ENCODE results near the gene DLGAP1.

The DLGAP1 gene

DNA sequence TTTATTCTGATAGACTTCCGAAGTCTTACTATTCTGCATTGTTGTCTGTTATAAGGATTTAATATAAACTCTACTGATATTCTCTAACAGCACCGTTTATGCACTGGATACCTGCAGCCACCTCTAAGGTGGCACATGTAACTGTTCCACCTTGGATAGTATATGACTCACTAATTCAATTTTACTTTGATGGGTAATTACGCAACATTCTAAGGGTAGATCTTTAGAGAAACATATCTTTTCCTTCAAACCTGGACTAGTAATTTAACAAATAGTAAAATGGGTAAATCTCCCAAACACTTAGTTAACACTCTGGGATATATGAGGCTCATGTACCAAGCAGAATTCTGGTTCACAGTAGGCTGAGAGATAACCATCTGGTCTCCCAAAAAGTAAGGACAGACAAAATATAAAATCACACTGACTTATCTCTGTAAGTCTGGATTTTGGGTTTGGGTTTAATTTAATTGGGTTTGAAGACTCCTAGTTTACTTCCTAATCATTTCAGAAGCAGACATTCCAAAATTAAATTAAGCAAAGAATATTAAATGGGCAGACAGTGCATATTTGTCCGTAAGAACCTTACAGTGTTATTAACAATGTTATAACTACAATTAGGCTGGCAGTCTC lies 590.3 kb downstream of the DLGAP1 start:
- DNase-seq (ENCODE audit: low spot score): no peak

DNA sequence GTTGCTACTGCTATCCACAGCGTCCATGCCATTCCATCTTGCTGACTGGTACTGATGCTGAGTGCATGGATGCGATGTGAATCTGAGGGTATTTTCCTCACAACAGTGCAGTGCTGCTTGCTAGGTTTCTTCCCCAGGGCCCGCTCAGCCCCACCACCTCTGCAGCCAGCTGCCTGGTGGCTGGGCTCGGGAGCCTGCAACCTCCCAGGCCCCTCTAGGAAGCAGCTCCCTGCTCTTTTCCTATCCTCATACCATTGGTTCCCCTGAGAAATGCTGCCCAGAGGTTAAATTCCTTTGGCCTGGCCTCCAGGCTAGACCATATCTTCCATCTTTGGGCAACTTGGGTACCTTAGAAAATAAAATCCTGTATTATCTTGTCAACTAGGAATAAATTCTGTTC lies 591.5 kb downstream of the DLGAP1 start:
- DNase-seq (ENCODE audit: low spot score): no peak

DNA sequence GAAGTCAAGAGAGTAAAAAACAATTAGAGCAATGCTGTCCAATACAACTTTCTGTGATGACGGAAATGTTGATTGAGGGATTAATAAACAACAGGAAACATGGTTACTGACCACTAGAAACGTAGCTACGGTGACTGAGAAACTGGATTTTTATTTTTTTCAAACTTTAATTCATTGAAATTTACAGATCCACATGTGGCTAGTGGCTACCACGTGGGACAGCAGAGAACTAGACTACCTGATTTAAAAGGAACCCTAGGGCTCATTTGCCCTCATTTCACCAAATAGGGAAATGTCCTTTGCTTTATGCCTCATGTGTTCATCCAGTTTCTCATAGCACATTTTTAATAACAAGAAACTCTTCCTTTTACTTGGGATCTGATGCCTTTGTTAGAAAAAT lies 592.1 kb downstream of the DLGAP1 start:
- no peak for DNase-seq (ENCODE audit: low spot score)

DNA sequence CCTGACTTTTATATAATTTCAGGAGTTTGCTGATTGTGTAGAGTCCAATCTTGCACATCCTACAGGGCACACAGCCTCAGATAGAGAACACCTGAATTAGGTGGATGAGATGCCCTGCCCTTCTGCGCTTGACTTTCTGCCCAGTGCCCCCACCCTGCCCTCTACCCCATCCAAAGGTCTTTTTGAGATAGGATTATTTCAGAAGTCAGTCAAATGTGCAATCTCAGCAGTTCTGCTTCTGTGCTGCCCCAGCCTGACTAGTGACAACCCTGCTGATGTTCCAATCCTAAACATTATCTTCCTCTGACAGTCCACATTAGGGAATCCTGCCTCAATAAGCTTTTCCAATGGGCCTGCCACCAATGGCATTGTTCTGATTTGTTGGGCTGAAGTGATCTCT lies 593.6 kb downstream of the DLGAP1 start:
- DNase-seq (ENCODE audit: low spot score): no peak

DNA sequence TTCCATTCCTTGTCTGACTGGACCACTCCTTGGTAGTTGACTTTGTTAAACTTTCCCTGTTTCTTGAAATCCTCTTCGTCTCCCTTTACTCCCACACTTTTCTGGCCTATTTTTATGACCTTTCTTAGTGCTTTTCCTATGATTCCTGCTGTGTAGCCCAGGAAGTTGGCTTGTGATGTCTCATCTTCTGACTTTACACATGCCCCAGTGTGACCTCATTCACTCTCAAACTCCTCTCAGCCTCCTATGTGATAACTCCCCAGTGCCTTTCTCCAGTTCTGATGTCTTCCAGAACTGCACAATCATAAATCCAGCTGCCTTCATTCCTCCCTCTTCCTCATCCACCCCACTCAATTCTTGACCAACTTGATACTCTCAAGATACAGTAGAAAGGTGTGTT lies 597.6 kb downstream of the DLGAP1 start:
- no peak for DNase-seq (ENCODE audit: low spot score)

DNA sequence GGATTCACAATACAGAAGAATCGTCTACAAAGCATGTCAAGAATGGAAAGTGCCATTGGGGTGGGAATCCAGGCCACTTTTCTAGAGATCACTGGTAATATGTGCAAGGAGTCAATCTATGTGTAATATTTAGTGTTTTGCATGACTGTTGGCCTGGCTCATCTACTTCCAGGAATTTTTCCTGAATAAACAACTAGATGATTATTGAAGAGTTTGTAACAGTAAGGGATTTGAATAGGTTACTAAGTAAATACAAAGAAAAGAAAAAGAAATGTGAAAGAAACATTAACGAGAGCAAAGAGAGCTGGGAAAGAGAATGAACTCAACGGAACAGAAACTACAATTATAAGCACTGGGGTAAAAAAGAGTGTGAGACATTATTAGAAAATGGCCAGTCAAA lies 599.1 kb downstream of the DLGAP1 start:
- no peak for DNase-seq (ENCODE audit: low spot score)

DNA sequence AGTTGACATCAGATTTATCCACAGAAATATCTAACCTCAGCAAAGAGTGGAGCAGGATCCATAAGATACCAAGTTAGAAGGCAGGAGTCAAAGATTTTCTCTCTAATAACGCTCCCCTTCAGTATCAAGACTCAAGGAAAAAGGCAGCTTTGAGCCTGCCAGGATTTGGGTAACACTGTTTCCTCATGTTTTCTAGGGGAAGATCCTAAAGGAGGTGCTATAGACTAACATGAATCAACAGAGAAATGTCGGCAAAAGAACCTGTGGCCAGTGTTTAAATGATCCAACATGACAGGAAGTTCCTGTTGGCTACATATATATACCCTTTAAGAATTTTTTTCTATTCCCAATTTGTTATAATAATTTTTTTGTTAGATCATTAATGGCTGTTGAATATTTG lies 602.8 kb downstream of the DLGAP1 start:
- no peak for DNase-seq (ENCODE audit: low spot score)

DNA sequence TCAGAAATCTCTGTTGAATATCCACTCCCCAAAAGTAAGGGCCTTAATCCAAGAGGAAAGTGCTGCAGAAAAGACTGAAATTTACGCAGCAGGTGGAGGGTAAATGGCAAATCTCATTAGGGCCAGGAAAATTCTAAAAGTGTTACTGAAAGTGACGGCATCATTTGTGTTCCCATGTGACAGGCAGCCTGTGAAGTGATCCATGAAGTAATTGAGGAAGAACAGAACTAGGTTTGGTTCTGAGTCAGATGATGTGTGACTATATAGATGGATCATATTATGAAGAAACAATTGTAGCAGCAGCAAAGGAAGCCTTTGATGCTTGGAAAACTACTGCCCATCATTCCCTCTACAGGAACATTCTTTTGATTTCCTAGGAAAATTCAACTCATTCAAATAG lies 603.9 kb downstream of the DLGAP1 start:
- DNase-seq (ENCODE audit: low spot score): no peak

DNA sequence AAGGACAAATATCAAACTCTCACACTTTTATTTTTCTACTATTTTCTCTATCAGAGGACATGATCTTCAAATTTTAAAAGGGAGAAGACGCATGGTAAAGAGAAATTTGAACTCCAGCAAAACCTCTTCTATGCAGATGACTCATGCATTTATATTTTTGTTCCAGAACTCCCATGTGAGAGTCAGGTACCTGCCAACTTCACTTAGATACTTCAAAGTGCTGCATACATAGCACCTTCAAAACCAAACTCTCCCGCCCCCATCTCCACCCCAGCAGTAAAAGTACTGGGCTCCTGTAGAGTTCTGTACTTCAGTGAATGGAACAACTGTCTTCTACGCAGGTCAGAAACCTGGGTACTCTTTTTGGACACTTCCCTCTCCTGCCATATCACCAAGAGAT lies 606.8 kb downstream of the DLGAP1 start:
- no peak for DNase-seq (ENCODE audit: low spot score)

DNA sequence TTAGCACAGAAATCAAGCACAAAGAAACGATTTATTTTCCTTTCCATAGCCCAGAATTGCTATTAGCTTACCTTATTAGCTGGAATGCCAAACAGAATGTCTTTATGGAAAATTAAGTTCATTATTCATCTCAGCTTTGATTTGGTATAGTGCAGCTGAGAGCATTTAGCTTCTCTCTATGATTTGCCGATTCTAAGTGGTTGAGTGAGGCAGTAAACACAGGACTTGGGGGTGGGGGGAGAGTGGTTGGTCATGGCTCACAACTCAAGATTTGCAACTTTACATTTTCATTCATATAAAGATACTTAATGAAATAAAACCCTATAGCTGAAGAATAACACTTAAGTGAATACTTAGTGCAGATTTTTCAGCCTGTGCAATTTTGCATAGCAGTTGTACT lies 609.9 kb downstream of the DLGAP1 start:
- DNase-seq (ENCODE audit: low spot score): no peak

DNA sequence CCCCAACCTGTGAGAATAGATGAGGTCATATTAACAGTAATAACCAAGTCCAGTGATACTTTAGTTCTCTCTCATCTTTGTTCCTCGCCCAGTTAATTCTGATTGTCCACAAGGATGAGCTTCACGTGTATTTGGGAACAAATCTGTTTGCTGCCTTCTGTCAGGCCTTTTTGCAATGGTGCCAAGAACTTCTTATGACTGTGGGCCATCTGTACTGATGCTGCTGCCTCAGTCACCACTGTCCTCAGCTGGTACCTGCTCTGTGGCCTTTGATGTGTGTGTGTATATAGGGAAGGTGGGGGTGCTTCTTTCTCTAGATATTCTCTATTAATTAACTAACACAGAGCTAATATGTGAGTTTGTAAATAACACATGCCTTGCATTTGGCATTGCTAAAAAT lies 612.3 kb downstream of the DLGAP1 start:
- DNase-seq (ENCODE audit: low spot score): no peak

DNA sequence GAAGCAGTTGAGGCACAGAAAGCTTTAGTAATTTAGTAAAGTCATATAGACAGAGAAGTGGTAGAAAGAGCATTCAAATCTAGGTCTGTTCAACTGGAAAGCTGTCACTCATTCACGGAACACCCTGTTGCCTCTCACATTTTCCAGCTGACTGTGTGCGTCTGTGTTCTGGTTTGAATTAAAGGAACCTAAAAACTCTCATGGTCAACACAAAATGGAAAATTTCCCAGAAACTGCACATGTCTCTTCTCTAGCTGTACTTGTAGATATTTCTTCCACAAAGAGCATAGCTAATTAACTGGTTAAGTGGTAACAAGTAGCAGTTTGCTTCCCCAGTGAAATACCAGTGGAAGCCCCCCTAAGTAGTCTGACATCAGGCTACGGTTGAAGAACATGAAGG lies 614.3 kb downstream of the DLGAP1 start:
- no peak for DNase-seq (ENCODE audit: low spot score)

DNA sequence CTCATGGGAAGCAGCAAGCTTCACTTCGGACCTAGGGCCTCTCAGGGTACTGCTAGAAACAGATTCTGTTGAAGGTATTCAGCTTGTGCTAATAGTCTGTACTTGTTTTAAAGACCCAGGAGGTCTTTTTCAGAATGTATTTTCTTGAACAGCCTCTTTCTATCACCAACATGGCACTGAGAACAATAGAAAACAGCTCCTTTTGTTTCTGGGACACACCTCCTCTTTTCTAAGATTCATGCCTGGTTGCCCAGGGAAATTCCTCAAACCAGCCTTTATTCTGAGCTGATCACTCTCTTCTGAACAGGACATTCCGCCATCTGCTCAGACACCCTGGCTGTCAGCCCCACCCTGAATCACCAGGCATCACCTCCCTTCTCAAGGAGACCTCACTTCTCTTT lies 615.5 kb downstream of the DLGAP1 start:
- no peak for DNase-seq (ENCODE audit: low spot score)

DNA sequence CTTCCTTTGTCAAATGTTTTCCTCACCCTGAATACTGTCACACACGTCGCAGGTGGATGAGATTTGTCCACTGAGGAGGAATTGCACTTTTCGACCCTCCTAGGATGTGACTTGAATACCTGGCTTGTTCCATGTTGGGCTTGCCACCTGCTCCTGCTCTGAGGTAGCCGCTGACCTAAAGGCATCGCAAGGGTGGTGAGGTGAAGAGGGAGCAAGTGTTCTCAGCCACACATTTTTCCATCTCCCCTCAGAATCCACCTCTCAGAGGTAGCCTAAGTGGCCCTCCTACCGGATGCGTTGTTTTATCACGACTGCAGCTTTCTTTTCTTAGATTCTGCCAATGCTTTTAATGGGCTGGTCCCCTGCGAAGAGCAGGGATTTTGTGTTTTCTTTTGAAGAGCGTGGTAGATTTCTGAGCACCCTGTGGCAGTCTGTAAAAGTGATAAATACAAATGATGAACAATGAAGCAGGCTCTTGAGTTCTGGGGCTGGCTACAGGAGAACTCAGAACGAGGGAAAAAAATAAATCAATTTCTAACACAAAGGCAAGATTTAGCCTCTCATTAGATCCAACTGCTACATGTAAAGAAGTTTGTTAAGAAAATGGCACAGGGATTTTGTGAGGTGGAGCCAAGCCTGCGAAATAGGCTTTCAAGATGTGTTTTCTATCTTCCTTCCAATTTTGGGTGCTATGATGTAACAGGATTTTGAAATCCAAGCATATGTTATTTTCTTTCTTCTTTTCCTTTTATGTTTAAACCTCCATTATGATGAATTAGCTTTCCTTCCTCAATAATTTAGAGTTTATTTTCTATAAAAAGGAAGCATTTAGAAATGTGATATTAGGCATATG lies 618.4 kb downstream of the DLGAP1 start:
- DNase-seq (ENCODE audit: low spot score): no peak

DNA sequence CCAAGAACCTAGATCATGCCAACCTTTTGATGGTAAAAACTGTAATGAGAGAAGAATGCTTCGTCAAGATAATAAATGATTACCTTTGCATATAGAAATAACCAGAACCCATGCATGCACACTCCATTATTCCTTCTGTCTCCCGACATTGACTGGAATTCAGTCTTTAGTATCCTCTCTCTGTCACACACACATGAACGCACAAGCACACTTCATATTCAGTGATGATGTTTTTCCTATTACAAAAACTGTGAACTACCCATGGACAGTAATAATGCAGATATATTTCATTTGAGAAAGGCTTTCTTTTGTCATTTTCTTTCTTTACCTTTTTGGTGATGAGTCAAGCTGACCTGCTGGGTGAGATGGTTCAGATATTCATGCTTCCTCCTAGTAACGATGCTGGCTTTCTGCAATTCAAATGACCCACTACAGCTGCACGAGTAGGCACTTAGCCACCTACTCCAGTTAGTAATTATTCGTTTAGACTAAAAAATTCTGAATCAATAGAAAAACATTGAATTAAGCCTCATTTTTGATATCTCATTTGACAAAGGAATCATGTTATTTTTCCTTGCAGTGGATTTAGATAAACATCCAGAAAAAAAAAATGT lies 623.0 kb downstream of the DLGAP1 start:
- DNase-seq (ENCODE audit: low spot score): no peak

DNA sequence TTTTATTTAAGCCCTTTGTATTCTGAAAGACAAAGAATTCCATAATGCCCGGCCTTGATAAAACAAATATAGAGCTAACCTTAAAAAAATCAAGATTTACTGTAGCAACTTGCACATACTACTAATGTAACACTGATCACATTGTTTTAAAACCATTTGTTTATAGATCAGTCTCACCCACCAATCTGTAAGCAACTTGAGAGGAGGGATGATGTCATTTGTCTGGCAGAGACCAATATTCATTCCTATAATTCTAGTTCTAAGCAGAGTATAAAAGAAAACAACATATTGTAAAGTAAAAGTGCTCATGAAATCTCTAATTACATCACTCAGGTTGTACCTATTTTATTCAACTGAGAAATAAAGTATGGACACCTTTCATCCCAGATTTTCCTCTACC lies 624.5 kb downstream of the DLGAP1 start:
- DNase-seq (ENCODE audit: low spot score): no peak

DNA sequence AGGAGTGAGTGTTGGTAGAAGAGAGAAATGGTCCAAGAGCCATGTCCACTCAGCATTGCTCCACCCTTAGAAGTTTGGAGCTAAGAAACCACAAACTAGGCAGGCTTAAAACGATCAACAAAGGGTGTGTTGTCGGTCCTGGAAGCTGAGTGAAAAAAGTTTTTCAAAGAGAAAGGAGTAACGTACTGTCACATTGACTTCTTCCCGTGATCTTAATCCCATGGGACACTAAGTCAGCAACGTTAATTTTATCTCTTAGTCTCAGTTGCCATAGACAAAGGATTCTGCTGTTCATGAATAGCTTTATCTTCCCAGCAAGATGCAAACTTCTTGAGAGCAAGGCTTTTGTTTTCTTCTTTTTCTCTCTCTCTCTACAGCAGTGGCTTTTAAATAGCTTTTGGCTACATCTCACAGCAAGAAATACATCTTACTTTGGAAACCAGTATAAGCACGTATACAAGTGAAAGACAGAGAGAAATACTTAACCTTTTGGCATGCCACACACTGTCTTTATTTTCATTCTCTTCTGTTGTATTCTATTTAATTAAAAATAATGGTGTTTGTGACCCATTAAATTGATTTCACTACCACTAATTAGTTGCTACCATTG lies 627.8 kb downstream of the DLGAP1 start:
- DNase-seq (ENCODE audit: low spot score): no peak

DNA sequence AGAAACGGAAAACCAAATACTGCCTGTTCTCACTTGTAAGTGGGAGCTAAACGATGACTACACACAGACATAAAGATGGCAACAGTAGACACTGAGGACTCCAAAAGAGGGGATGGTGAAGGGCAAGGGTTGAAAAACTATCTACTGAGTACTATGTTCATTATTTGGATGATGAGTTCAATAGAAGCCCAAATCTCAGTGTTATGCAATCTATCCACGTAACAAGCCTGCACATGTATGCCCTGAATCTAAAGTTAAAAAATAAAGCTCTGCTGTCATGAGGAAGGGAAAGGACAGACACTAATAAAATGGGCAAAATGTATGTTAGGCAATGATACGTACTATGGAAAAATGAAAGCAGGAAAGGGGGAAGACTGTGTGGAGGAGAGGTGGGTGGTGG lies 629.1 kb downstream of the DLGAP1 start:
- DNase-seq (ENCODE audit: low spot score): no peak

DNA sequence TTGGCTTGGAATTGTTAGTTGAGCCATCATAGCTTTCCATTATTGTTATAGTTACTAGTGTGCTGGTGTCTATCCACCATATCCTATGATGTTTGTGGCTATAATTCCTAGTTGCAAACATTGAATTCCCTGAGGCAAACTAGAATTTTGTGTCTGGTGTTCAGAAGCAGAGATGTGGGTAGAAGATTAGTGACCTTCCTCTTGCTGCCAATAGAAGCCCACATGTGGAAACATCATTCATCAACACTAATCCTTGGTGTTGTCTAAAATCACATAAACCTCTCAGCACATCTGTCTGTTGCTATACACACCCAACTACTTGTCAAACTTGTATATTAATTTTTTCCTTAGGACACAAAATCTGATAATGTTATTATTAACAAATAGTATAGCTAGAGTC lies 631.0 kb downstream of the DLGAP1 start:
- DNase-seq (ENCODE audit: low spot score): no peak

DNA sequence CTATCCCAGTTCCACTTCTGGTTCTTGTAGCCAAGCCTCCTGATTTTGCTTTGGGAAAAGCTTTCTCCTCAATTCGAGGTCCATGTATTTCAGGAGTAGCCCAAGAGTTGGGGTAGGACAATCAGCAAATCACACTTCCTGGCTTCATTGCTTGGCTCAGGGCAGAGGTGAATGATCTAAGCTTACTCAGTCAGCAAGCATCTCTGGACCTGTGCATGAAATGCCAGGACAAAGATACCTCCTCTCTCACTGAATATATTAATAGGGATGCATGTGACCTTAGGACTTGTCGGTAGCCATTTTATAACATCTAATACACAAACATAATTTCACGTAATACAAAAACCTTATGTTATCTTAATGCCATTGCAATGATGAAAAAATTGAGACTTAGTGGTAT lies 632.0 kb downstream of the DLGAP1 start:
- DNase-seq (ENCODE audit: low spot score): no peak

DNA sequence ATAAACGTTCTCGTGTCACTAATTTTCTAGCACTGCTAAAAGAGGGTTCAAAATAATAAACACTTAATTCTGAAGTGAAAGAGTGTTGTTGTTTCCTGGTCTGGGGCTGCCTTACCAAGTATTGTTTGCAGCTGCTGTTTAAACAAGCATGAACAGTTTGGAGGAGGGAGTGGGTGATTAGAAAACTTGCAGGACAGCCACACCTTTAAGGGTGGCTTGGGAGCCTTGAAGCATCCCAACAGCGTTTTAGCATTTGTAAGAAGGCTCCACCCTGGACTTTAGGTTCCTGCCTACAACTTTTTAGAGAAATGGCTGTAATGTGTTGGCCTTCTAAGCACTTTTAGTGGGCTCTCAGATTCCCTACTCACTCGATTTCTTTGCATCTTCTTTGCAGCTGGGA lies 633.6 kb downstream of the DLGAP1 start:
- no peak for DNase-seq (ENCODE audit: low spot score)

DNA sequence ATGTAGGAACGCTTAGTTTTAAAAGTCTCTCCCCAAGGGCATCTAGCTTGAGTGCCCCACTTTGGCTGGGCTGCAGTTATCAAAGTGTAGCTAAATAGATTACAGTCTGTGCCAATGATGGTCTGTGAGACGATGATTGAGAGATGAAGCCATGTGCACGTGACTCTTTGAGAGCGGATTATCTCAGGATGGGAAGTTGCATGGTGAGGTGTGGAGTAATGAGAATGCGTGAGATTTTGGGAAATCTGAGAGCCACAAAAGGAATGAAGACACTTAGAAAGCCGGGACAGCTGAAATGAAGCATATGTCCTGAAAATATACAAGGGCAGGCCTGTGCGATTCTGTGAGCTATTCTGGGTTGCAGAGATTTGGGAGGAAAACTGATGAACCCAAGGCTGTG lies 635.1 kb downstream of the DLGAP1 start:
- DNase-seq (ENCODE audit: low spot score): no peak

Measured in kidney capillary endothelial cell (primary cell).